ENCODE measurements around the gene NIPBL. TPM values are rescaled to one million over a fixed set of nuclear protein-coding genes. Genes with fewer than 3 reads are reported as not detected.

The NIPBL gene
- total RNA-seq, 1 experiment from 2014 or later: 45.1 TPM

GRCh38 chr5:36946101-36946500 lies 69.5 kb downstream of the NIPBL start:
- intact Hi-C loops (cut with micrococcal nuclease): loop anchor here (5.0 kb wide), 1 partner anchor 204 kb away; no protein-coding TSS in a partner anchor
- no peaks in the 10 kb centered on the region for H3K27me3 ChIP-seq (ENCODE audit: insufficient read depth, low read length)
- ChIA-PET RAD21 (ENCODE audit: low non-redundant PET in 1 of 2, low total read pairs in 2 of 2, uncharacterized antibody in 2 of 2, unreplicated experiment in 2 of 2) (no interaction called here), POLR2A (no interaction called here), CTCF (interaction anchor here (1.0 kb wide), 1 partner anchor 27 kb away, joined by 3 read pairs; no protein-coding TSS in a partner anchor)
- peaks cover 79% of the 10 kb centered on the region for H3K79me2 ChIP-seq (ENCODE audit: insufficient read depth, low read length)
- H3K4me2 ChIP-seq (ENCODE audit: low read length): no peak overlapping the region
- DNase-seq (ENCODE audit: low read depth, low spot score) (no peak), ATAC-seq (no peak)
- H3K36me3 ChIP-seq (ENCODE audit: control insufficient read depth in 1 of 2, insufficient read depth in 2 of 2, low read length in 2 of 2): no peaks in the 10 kb centered on the region
- H2AFZ ChIP-seq (ENCODE audit: low read depth, low read length, poor library complexity, severe bottlenecking): no peak overlapping the region
- H4K20me1 ChIP-seq (ENCODE audit: insufficient read depth): peaks cover 17% of the 10 kb centered on the region; the same call in 1 of the 2 replicates
- no peak overlapping the region for H3K4me3 ChIP-seq (replicated peaks in 1 of 2; ENCODE audit: low read depth in 1 of 2, low read length in 2 of 2)
- no peak overlapping the region for H3K27ac ChIP-seq (ENCODE audit: low read depth, low read length)
- H3K4me1 ChIP-seq (ENCODE audit: control insufficient read depth in 1 of 2, insufficient read depth in 2 of 2, low read length in 2 of 2): peaks cover 5 to 11% of the 10 kb centered on the region in 2 experiments
- no TSS peak for BruUV-seq (replicated peaks)
- H3K9me2 ChIP-seq (ENCODE audit: insufficient read depth): no peaks in the 10 kb centered on the region
- H3K9me3 ChIP-seq (ENCODE audit: control insufficient read depth in 1 of 2, insufficient read depth in 1 of 2, low read depth in 1 of 2, low read length in 2 of 2): no peaks in the 10 kb centered on the region
- H3K9ac ChIP-seq (ENCODE audit: low read length): no peak overlapping the region
- TF ChIP-seq ZBTB33 (IDR thresholded peaks at IDR 0.05; ENCODE audit: extremely low read depth, insufficient replicate concordance, low read length): no peak
- no peak for TF ChIP-seq EZH2 (IDR thresholded peaks at IDR 0.05)
- no peak for TF ChIP-seq SIN3A (IDR thresholded peaks at IDR 0.05; ENCODE audit: low read depth)
- TF ChIP-seq TCF7L2 (IDR thresholded peaks at IDR 0.05; ENCODE audit: borderline replicate concordance, extremely low read depth, insufficient read depth, insufficient read length): no peak
- no peak for TF ChIP-seq MAX (IDR thresholded peaks at IDR 0.05)
- no peak for TF ChIP-seq SP1 (IDR thresholded peaks at IDR 0.05; ENCODE audit: low read depth)

- H3K9me2 ChIP-seq (ENCODE audit: insufficient read depth): no peaks in the 10 kb centered on the region
- ChIA-PET RAD21 (ENCODE audit: low non-redundant PET in 1 of 2, low total read pairs in 2 of 2, uncharacterized antibody in 2 of 2, unreplicated experiment in 2 of 2) (no interaction called here), POLR2A (no interaction called here), CTCF (no interaction called here)
- no peaks in the 10 kb centered on the region for H3K27me3 ChIP-seq (ENCODE audit: insufficient read depth, low read length)
- H3K36me3 ChIP-seq (ENCODE audit: control insufficient read depth in 1 of 2, insufficient read depth in 2 of 2, low read length in 2 of 2): no peaks in the 10 kb centered on the region
- intact Hi-C loops (cut with micrococcal nuclease): loop anchor here (5.0 kb wide), 1 partner anchor 206 kb away; no protein-coding TSS in a partner anchor
- no peak overlapping the region for H3K4me3 ChIP-seq (replicated peaks in 1 of 2; ENCODE audit: low read depth in 1 of 2, low read length in 2 of 2)
- BruUV-seq (replicated peaks): no TSS peak
- peaks cover 17% of the 10 kb centered on the region; the same call in 1 of the 2 replicates for H4K20me1 ChIP-seq (ENCODE audit: insufficient read depth)
- H2AFZ ChIP-seq (ENCODE audit: low read depth, low read length, poor library complexity, severe bottlenecking): no peak overlapping the region
- no peak overlapping the region for H3K27ac ChIP-seq (ENCODE audit: low read depth, low read length)
- no peaks in the 10 kb centered on the region for H3K9me3 ChIP-seq (ENCODE audit: control insufficient read depth in 1 of 2, insufficient read depth in 1 of 2, low read depth in 1 of 2, low read length in 2 of 2)
- DNase-seq (ENCODE audit: low read depth, low spot score) (no peak), ATAC-seq (no peak)
- no peak overlapping the region for H3K4me2 ChIP-seq (ENCODE audit: low read length)
- no peak overlapping the region for H3K9ac ChIP-seq (ENCODE audit: low read length)
- H3K79me2 ChIP-seq (ENCODE audit: insufficient read depth, low read length): peaks cover 88% of the 10 kb centered on the region
- peaks cover 5 to 13% of the 10 kb centered on the region in 2 experiments for H3K4me1 ChIP-seq (ENCODE audit: control insufficient read depth in 1 of 2, insufficient read depth in 2 of 2, low read length in 2 of 2)
- TF ChIP-seq ZNF274 (IDR thresholded peaks at IDR 0.05; ENCODE audit: low read depth, low read length) (no peak), CBX3 (IDR thresholded peaks at IDR 0.05; ENCODE audit: low read depth) (no peak), ELF1 (IDR thresholded peaks at IDR 0.05; ENCODE audit: borderline replicate concordance, low read depth) (no peak), ATF3 (IDR thresholded peaks at IDR 0.05) (no peak), CEBPB (IDR thresholded peaks at IDR 0.05; ENCODE audit: low read depth) (no peak), REST (IDR thresholded peaks at IDR 0.05; ENCODE audit: low read depth) (no peak), SRF (IDR thresholded peaks at IDR 0.05; ENCODE audit: low read depth) (no peak)
Observed at GRCh38 chr5:36948041-36948440, 71.5 kb downstream of the NIPBL start.
